ENCODE measurements around the gene RAC2. TPM values are rescaled to one million over a fixed set of nuclear protein-coding genes. Genes with fewer than 3 reads are reported as not detected.

The RAC2 gene
- total and polyA plus RNA-seq, 2 experiments from 2014 or later, result 0.98 to 2.0 TPM

DNA sequence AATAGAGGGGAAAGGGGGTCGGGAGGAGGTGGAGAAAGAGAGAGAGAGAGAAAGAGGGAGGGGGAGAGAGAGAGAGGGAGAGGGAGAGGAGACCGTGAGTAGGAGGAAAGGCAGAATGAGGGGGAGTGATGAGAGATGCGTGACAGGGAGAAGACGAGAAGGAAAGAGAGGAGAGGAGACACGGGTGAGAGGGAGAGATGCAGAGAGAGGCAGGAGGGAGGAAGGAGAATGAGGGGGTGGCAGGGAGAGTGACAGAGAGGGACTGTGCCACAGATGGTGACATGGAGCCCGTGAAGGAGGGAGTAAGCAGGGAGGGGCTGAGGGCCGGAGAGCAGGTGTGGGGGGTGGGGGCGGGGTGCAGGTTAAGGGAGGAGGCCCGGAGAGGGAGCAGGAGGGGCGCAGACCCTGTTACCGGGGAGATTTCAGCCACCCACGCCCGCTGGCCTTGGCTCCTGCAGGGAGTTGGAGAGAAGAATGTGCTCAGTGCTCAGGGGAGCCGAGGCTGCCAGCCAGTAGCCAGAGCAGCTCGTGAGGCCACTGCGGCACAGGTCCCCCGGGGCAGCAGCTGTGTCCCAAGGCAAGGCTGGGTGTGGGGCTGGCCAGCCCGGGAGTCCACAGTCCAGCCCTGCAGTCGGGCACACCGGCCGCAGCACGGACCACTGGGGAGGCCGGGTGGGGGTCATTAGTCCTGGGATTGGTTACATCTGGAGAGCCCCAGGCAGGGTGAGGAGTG lies 31.7 kb downstream of the RAC2 start, which contains the start of gene SSTR3:
TSS of gene SSTR3 (minus strand) at position 304 of the 733 bp plus-strand sequence. CDS start 4,674 bp downstream, outside the sequence.
- TF ChIP-seq, protein P1, sequence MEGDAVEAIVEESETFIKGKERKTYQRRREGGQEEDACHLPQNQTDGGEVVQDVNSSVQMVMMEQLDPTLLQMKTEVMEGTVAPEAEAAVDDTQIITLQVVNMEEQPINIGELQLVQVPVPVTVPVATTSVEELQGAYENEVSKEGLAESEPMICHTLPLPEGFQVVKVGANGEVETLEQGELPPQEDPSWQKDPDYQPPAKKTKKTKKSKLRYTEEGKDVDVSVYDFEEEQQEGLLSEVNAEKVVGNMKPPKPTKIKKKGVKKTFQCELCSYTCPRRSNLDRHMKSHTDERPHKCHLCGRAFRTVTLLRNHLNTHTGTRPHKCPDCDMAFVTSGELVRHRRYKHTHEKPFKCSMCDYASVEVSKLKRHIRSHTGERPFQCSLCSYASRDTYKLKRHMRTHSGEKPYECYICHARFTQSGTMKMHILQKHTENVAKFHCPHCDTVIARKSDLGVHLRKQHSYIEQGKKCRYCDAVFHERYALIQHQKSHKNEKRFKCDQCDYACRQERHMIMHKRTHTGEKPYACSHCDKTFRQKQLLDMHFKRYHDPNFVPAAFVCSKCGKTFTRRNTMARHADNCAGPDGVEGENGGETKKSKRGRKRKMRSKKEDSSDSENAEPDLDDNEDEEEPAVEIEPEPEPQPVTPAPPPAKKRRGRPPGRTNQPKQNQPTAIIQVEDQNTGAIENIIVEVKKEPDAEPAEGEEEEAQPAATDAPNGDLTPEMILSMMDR (IDR thresholded peaks at IDR 0.05; ENCODE audit: low read depth, low read length), result no peak
- H3K27me3 ChIP-seq, result no peaks in the 10 kb centered on the region
- peaks cover 20% of the 10 kb centered on the region for H3K4me1 ChIP-seq (ENCODE audit: low read depth)
- DNase-seq (ENCODE audit: low read depth in 1 of 2, low spot score in 1 of 2), result peak; percentile 48 to 53
- no peak within 1 kb of the TSS for H3K27ac ChIP-seq
- H3K36me3 ChIP-seq, result no peaks in the 10 kb centered on the region
- H3K9me3 ChIP-seq (ENCODE audit: low read depth), result no peaks in the 10 kb centered on the region
- no peak within 1 kb of the TSS for H3K4me3 ChIP-seq

DNA sequence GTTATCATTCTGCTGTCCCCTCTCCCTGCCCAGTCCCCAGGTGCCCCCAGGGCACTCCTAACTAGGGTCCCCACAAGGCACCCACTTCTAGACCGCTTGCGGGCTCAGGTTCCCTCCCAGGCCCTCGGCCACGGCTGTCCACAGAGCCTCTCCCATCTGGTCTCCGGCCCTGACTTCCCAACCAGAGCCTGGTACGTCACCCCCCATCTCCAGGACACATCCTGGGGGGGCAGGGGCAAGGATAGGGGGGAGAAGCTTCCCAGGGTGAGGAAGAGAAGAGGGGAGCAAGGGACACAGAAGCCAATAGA lies 32.2 kb downstream of the RAC2 start:
- Histone ChIP-seq H3K27ac (no peak overlapping the region), H3K4me3 (no peak overlapping the region), H3K36me3 (no peaks in the 10 kb centered on the region), H3K9me3 (ENCODE audit: low read depth) (no peaks in the 10 kb centered on the region), H3K4me1 (ENCODE audit: low read depth) (peaks cover 20% of the 10 kb centered on the region), H3K27me3 (no peaks in the 10 kb centered on the region)
- no peak for DNase-seq (ENCODE audit: low read depth in 1 of 2, low spot score in 1 of 2)
- TF ChIP-seq, protein P1 (IDR thresholded peaks at IDR 0.05; ENCODE audit: low read depth, low read length), result no peak

DNA sequence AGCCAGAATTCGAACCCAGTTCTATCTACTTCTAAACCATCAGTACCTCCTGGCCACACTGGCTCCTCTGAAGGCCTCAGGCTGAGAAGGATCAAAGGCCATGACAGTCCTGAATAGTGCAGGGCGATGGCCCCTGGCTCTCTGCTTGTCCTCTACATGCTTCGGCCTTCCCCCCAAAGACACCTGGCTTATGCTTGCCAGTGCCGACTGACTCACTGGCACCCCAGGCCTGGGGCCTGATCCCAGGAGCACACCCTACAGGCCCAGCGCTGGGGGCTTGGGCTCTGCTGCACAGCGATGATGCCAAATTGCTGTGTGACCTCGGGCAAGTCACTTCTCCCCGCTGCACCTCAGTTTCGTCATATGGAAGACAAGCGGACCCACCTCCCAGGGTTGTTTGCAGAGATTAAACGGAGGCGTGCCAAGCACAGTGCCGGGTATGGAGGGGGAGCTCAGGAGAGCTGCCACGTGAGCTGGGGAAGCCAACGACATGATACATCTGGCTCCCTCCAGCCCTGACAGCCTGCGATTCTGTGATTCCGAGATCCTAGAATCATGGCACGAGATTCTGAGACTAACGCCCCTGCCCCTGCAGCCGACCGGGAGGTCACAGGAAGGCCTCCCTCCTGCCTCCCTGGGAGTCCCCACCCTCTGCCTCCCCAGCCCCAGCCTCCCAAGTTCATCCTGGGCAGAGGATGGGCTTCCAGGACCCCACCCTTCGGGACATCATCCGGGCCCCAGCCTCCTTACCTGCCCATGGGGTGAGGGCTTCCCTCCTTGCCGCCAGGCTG lies 32.8 kb downstream of the RAC2 start:
- H3K9me3 ChIP-seq (ENCODE audit: low read depth), result no peaks in the 10 kb centered on the region
- peak in 1 of 2 donors; percentile 32 for DNase-seq (ENCODE audit: low read depth in 1 of 2, low spot score in 1 of 2)
- H3K4me3 ChIP-seq, result no peak overlapping the region
- no peaks in the 10 kb centered on the region for H3K27me3 ChIP-seq
- TF ChIP-seq, protein P1 (IDR thresholded peaks at IDR 0.05; ENCODE audit: low read depth, low read length), result no peak
- no peaks in the 10 kb centered on the region for H3K36me3 ChIP-seq
- H3K27ac ChIP-seq, result no peak overlapping the region
- peaks cover 20% of the 10 kb centered on the region for H3K4me1 ChIP-seq (ENCODE audit: low read depth)

DNA sequence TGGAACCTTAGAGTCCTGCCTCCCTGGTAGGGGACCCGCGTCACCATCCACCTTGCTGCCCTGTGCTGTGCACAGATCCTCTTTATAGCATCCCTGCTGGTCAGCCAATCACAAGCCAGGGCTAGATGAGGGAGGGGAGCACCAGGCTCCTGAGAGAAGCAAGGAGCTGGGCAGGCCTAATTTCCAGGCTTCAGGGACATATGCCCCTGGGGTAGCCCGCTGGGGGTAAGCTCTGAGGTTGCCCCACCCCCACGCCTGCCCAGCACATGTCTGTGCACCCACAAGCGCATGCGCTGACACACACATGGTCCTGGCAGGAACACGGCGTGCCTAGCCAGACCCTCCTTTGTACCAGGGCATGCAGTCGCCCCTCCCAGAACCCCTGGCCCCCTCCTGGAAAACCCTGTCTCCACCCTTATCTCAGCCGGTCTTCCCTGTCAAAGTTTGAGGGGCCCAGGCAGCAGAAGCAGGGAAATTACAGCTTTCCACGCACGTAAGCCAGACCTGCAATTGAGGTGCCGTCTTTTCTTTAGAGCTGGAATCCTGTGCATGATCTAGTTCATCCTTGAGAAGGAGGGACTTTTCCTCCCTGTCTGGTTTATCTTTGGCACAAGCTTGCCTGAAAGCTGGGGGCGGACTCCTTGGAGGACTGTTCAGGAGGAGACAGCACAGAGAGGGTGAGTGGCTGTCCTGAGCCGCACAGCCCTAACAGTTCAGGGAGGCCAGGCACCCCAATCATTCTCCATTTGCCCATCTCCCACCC lies 33.8 kb downstream of the RAC2 start:
- no peaks in the 10 kb centered on the region for H3K36me3 ChIP-seq
- H3K9me3 ChIP-seq (ENCODE audit: low read depth), result no peaks in the 10 kb centered on the region
- peaks cover 20% of the 10 kb centered on the region for H3K4me1 ChIP-seq (ENCODE audit: low read depth)
- DNase-seq (ENCODE audit: low read depth in 1 of 2, low spot score in 1 of 2), result no peak
- TF ChIP-seq, protein P1 (IDR thresholded peaks at IDR 0.05; ENCODE audit: low read depth, low read length), result no peak
- H3K27ac ChIP-seq, result no peak overlapping the region
- H3K27me3 ChIP-seq, result no peaks in the 10 kb centered on the region
- no peak overlapping the region for H3K4me3 ChIP-seq

DNA sequence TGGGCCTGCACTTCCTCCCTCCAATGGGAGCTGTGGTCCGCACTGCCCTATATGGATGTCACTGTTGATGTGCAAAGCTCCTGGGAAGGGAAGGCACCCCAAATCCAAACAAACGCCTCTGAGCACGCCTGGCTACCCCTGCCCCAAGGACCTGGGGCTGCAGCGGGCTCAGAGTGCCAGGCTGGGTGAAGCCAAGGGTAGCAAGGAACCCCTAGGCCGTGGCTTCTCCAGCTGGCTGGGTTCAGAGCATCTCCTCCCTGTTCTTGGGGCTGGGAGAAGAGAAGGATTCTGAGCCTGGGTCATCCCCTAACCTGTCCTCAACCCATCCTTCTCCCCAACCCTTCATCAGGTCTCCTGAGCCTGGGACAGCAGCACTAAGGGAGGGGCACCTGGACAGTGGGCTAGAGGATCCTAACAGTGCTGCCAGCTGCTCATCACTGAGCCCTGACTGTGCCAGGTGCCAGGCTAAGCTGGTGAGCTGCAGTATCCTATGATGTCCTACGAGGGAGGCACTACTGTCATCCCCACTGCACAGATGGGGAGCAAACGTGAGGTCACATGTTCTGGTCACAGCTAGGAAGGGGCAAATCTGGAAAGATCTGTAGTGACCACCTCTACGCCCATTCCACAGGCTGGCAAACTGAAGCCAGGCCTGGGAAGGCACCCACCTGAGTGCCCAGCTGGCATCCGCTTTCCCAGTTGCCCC lies 34.8 kb downstream of the RAC2 start:
- peaks cover 16% of the 10 kb centered on the region for H3K4me1 ChIP-seq (ENCODE audit: low read depth)
- H3K36me3 ChIP-seq, result no peaks in the 10 kb centered on the region
- no peaks in the 10 kb centered on the region for H3K9me3 ChIP-seq (ENCODE audit: low read depth)
- DNase-seq (ENCODE audit: low read depth in 1 of 2, low spot score in 1 of 2), result no peak
- TF ChIP-seq, protein P1 (IDR thresholded peaks at IDR 0.05; ENCODE audit: low read depth, low read length), result no peak
- H3K27ac ChIP-seq, result no peak overlapping the region
- H3K27me3 ChIP-seq, result no peaks in the 10 kb centered on the region
- H3K4me3 ChIP-seq, result no peak overlapping the region
